Endothelial cell of umbilical vein (primary cell): ENCODE results near the gene PMVK. TPM values are rescaled to one million over a fixed set of nuclear protein-coding genes. Genes with fewer than 3 reads are reported as not detected.

Source experiments
- BruUV-seq: library from RNA; stranded (reverse); fragments of 400-500 nt; replicated peaks from 2 replicates; lab custom pipeline; 2021; lab: Mats Ljungman, UMichigan
- CTCF ChIA-PET: fragments of 300-600, 350-600 bp; sonication (Branson Sonifier 250); formaldehyde crosslinking; loops from one replicate; lab custom pipeline; 2021; ENCODE audit warnings: antibody characterized with exemption, inconsistent platforms; lab: Charles Lee
- POLR2A ChIA-PET: fragments of 300-600, 350-600 bp; sonication (Branson Sonifier 250); formaldehyde crosslinking; loops from one replicate; lab custom pipeline; 2021; ENCODE audit warnings: antibody characterized with exemption, inconsistent platforms; lab: Charles Lee
- DNase-seq: peaks from one replicate; pipeline ENCODE4 v3.0.0-alpha.2; 2011; ENCODE audit warnings: low read depth, low spot score
- FAIRE-seq: peaks from 2 replicates; lab custom pipeline; 2011; peaks lifted over from hg19 to GRCh38; lab: Jason Lieb, UNC
- H2AFZ ChIP-seq: 2 replicates; pipeline ENCODE4 v1.6.0; 2012; ENCODE audit warnings: low read depth, low read length, control low read depth, inconsistent platforms
- H3K27ac ChIP-seq: 2 replicates; pipeline ENCODE4 v1.5.1; 2011; ENCODE audit warnings: low read depth, mild to moderate bottlenecking, control low read depth, low read length, moderate library complexity; ENCODE audit not compliant: insufficient read depth
- H3K27me3 ChIP-seq, 2 experiments: 2 replicates each; pipeline versions ENCODE4 v1.6.0 to v1.6.1; 2011; ENCODE audit warnings: low read length in 2 of 2, mixed read lengths in 1 of 2; ENCODE audit not compliant: control insufficient read depth in 2 of 2, insufficient read depth in 2 of 2
- H3K36me3 ChIP-seq, 2 experiments: 2 replicates in 1 of 2; 3 replicates in 1 of 2; pipeline ENCODE4 v1.5.1; 2011; ENCODE audit warnings: low read length in 2 of 2, mild to moderate bottlenecking in 1 of 2, moderate library complexity in 1 of 2; ENCODE audit not compliant: control insufficient read depth in 2 of 2, insufficient read depth in 2 of 2; ENCODE audit errors: extremely low read depth in 1 of 2
- H3K4me1 ChIP-seq: 3 replicates; pipeline ENCODE4 v1.5.1; 2011; ENCODE audit warnings: mild to moderate bottlenecking, low read length; ENCODE audit not compliant: control insufficient read depth, insufficient read depth; ENCODE audit errors: extremely low read depth
- H3K4me2 ChIP-seq: 2 replicates; pipeline ENCODE4 v1.6.1; 2011; ENCODE audit warnings: low read length, control low read depth, mixed read lengths; ENCODE audit not compliant: insufficient read depth
- H3K4me3 ChIP-seq, 3 experiments: fragments of 200-600 bp in 1 of 3; sonication (generic), shearing (Covaris generic) in 1 of 3; replicated peaks in 1 of 3; 2 replicates each; pipeline ENCODE4 v1.5.1; 2011 to 2016; ENCODE audit warnings: control low read depth in 3 of 3, low read length in 3 of 3, mild to moderate bottlenecking in 2 of 3, inconsistent platforms in 1 of 3, low read depth in 1 of 3, moderate library complexity in 1 of 3; ENCODE audit not compliant: insufficient read depth in 1 of 3
- H3K79me2 ChIP-seq: 2 replicates; pipeline ENCODE4 v1.6.0; 2012; ENCODE audit warnings: low read length, inconsistent platforms; ENCODE audit not compliant: control insufficient read depth, insufficient read depth
- H3K9ac ChIP-seq: replicated peaks from 2 replicates; pipeline ENCODE3; 2011; ENCODE audit warnings: low read length, control low read depth; ENCODE audit not compliant: insufficient read depth; ENCODE audit errors: extremely low read depth
- H3K9me1 ChIP-seq: replicated peaks from 3 replicates; pipeline ENCODE4 v1.6.0; 2011; ENCODE audit warnings: mild to moderate bottlenecking, low read length; ENCODE audit not compliant: control insufficient read depth, insufficient read depth; ENCODE audit errors: extremely low read depth
- H3K9me3 ChIP-seq: replicated peaks from 2 replicates; pipeline ENCODE4 v1.5.1; 2012; ENCODE audit warnings: low read length, inconsistent platforms; ENCODE audit not compliant: control insufficient read depth, insufficient read depth
- H4K20me1 ChIP-seq: replicated peaks from 2 replicates; pipeline ENCODE3; 2011; ENCODE audit warnings: mild to moderate bottlenecking, low read length; ENCODE audit not compliant: control insufficient read depth, insufficient read depth; ENCODE audit errors: extremely low read depth
- CTCF ChIP-seq, 2 donors: IDR thresholded peaks; 1 replicate in 1 of 2; 2 replicates in 1 of 2; pipeline ENCODE4 v1.5.1; 2011; ENCODE audit warnings: low read length in 2 of 2, mild to moderate bottlenecking in 2 of 2, moderate library complexity in 2 of 2, control low read depth in 1 of 2, inconsistent platforms in 1 of 2, low read depth in 1 of 2; ENCODE audit not compliant: insufficient read depth in 1 of 2; ENCODE audit errors: extremely low read depth in 1 of 2
- EZH2 ChIP-seq: IDR thresholded peaks from 2 replicates; pipeline ENCODE4 v1.6.1; 2012; ENCODE audit warnings: borderline replicate concordance, low read depth, mild to moderate bottlenecking, moderate library complexity, low read length, inconsistent platforms; ENCODE audit not compliant: severe bottlenecking
- FOS ChIP-seq: IDR thresholded peaks from 2 replicates; pipeline ENCODE4 v1.6.1; 2011; ENCODE audit warnings: mild to moderate bottlenecking, low read length, moderate library complexity, borderline replicate concordance; ENCODE audit not compliant: insufficient read depth
- GATA2 ChIP-seq: IDR thresholded peaks from 2 replicates; pipeline ENCODE4 v1.7.0; 2011; ENCODE audit warnings: low read depth, mild to moderate bottlenecking, moderate library complexity, mixed read lengths, low read length; ENCODE audit not compliant: insufficient read length, insufficient read depth
- JUN ChIP-seq: IDR thresholded peaks from 2 replicates; pipeline ENCODE4 v1.6.1; 2011; ENCODE audit warnings: borderline replicate concordance, low read depth; ENCODE audit not compliant: insufficient read length, insufficient read depth
- MAX ChIP-seq: IDR thresholded peaks from 2 replicates; pipeline ENCODE4 v1.6.1; 2011; ENCODE audit not compliant: insufficient read depth, insufficient read length
- MYC ChIP-seq: IDR thresholded peaks from one replicate; pipeline ENCODE4 v1.6.1; 2011; ENCODE audit warnings: mild to moderate bottlenecking, low read depth, low read length
- POLR2A ChIP-seq: IDR thresholded peaks from 2 replicates; pipeline ENCODE4 v1.6.1; 2012; ENCODE audit warnings: low read depth, mild to moderate bottlenecking, control low read depth, low read length
- POLR2AphosphoS5 ChIP-seq: IDR thresholded peaks from 2 replicates; pipeline ENCODE4 v1.6.1; 2012; ENCODE audit warnings: low read depth, mild to moderate bottlenecking, control low read depth, low read length, moderate library complexity; ENCODE audit not compliant: insufficient read depth
- dilution Hi-C: fragments of 300-500 bp; cut with MboI; formaldehyde crosslinking; loops from one replicate; pipeline ENCODE4 v1.15.0; 2019; ENCODE audit warnings: low sequenced_read_pairs; ENCODE audit not compliant: extremely low pct_ligation_motif_present
- intact Hi-C: fragments of 100-400 bp; cut with micrococcal nuclease; formaldehyde crosslinking; loops from one replicate; pipeline ENCODE4 v1.10.0; 2022
- polyA plus RNA-seq, 4 experiments: library from polyadenylated mRNA; depleted of rRNA in 3 of 4; stranded (reverse) in 3 of 4; unstranded in 1 of 4; fragments of >200 nt; gene quantifications; 2 replicates each; pipeline versions ENCODE4 v1.2.1 to v1.2.3, GENCODE V29; 2011 to 2012; ENCODE audit warnings: missing spikeins in 1 of 4
- total RNA-seq: library from RNA; stranded (reverse); gene quantifications from 2 replicates; pipeline ENCODE4 v1.2.3, GENCODE V29; 2021

Gene PMVK
- total and polyA plus RNA-seq, 2 donors (not counting 3 experiments of a cell fraction or from before 2014, with no cell fraction given): 22.6 to 32.7 TPM

- peaks cover 8% of the 10 kb centered on the region for H3K4me1 ChIP-seq
- H3K9me3 ChIP-seq: no peaks in the 10 kb centered on the region
- H3K9ac ChIP-seq: peak overlapping the region; percentile 89
- peak overlapping the region; percentile 55 for H2AFZ ChIP-seq
- ChIA-PET CTCF (interaction anchor here (0.8 to 2.5 kb wide), 7 partner anchors 14 to 80 kb away, joined by 3 to 16 read pairs (median 4); partner anchors contain the start of gene PBXIP1), POLR2A (interaction anchor here (0.6 kb wide), 1 partner anchor 36 kb away, joined by 9 read pairs; no protein-coding TSS in a partner anchor)
- intact Hi-C loops (loop anchor here (1.0 to 2.0 kb wide), 5 partner anchors 17 to 379 kb away; partner anchors contain the start of genes CKS1B, EFNA4, UBE2Q1 and ZBTB7B), dilution Hi-C loops (no loop called here)
- no TSS peak for BruUV-seq
- no peaks in the 10 kb centered on the region for H3K36me3 ChIP-seq
- peak; percentile 38 for FAIRE-seq
- peak overlapping the region; percentile 92 for H3K27ac ChIP-seq
- no peaks in the 10 kb centered on the region for H4K20me1 ChIP-seq
- no peaks in the 10 kb centered on the region for H3K79me2 ChIP-seq
- no peaks in the 10 kb centered on the region for H3K27me3 ChIP-seq
- no peak for DNase-seq
- no peaks in the 10 kb centered on the region for H3K9me1 ChIP-seq
- H3K4me2 ChIP-seq: peak overlapping the region; percentile 74
- peak overlapping the region in 1 of 3 experiments; percentile 55 for H3K4me3 ChIP-seq
- TF ChIP-seq POLR2A (no peak), JUN (no peak), POLR2AphosphoS5 (no peak), MYC (no peak), FOS (no peak), CTCF (IDR thresholded peaks at IDR 0.05; ENCODE audit: extremely low read depth in 1 of 2, insufficient read depth in 1 of 2, low read depth in 1 of 2, low read length in 2 of 2) (no peak), MAX (no peak), EZH2 (no peak), GATA2 (no peak)
Measured at GRCh38 chr1:154937988-154938386, 1.5 kb upstream of the PMVK start.
